NCI-H2081 (cell line): ENCODE results near the gene RELT.

ENCODE experiments used
- DNase-seq, 2 experiments: peaks; one replicate each; lab custom pipeline; 2025; lab: John Stamatoyannopoulos, UW

Gene RELT

DNA sequence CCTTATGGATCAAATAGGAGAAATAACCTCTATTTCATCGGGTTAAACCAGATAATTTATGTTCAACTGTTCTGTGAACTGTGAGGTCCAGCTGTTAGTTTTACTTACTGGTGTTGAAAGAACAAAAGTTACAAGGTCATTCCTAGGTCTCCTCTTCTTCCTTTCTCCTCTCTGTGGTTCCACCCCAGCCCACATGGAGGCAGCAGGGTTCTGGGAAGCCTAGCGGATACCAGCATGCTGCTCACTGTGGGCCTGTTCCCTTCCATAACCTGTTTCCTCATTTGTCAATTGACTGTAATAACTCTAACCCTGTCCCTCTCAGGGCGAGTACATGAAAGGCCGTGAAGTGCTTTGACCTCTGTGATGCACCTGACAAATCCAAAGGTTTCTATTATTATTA, 27.8 kb downstream of the RELT start:
- peak; percentile 22 to 23 for DNase-seq

DNA sequence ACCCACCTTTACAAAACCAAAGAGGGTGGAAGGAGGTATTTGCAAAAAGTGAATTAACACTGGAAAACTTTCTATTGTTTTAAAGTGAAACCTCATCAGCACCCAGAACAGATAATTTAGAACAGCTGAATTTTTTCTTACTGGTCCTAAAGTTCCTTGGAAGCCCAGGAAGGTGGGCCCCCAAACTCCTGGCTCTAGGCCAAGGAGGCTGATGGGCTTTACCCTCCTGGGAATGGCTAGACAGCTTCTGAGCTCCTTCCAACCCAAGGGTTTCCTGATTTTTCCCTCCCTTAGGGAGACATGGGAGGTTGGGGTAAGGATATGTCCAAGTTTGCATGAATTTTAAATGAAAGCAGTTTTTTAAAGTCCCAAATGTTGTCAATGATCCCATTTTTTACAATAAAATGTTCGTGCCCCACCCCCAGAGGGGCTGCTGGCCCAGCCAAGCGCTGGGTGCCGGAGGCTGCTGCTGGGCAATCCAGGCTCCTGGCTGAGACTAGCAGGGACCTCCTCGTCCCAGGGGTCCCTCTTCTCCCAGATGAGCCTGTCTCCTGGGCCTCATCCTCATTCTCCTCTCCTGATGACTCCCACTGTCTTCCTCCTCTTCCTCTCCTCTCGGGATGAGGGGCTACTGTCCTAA, 28.4 kb downstream of the RELT start:
- DNase-seq = no peak

DNA sequence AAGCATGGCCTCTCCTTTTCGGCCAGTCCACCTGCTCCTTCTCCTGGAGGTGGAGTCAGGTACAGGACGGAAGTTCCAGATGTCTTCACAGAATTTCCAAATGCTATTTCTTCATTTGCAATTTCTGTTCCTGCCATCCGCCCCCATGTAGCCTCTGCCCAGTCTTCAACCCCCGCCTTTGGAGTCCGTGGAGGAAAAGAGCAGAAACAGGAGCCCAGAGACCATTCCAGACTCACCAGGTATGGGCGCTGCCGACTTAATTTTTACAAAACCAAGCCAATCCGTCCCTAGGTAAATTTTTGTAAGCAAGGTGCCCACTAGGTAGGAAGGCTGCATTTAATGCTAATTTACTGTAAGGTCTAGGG, 28.9 kb downstream of the RELT start:
- DNase-seq = no peak

DNA sequence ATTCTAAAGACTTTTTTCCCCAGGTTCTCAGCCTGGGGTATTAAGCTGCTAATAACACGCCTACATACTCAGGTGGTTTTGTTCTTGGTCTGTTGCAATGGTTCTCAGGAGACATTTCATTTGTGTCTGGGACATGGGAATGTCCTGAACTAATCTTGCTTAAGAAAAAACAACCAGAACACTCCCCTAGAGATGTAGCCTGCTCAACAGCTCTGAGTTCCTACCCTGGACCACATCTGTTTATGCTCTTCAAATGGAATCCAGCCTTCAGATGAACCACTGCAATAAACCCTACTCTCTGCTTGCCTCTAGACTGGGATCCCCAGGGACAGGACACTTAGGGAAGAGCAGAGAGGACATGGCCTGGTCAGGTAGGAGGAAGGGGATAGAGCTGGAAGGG, 29.9 kb downstream of the RELT start:
- DNase-seq = no peak

DNA sequence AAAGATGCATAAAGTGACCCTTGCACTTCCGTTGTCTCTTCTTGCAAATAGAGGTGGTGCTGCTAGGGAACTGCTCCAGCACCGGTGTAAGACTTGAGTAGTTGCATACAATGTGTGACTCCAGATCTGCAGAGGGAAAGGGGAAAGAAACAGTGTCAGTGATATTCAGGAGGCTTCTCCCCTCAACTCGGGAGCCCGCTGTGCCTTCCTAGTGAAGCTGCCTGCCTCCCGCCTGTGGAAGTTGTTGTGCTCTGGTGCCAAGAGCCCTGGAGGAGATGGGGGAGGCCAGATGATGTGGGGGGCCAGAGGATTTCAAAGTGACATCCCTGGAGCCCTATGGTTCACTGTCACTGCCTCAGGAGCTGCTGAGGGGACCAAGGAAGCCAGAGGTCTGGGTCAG, 30.4 kb downstream of the RELT start:
- DNase-seq = no peak

DNA sequence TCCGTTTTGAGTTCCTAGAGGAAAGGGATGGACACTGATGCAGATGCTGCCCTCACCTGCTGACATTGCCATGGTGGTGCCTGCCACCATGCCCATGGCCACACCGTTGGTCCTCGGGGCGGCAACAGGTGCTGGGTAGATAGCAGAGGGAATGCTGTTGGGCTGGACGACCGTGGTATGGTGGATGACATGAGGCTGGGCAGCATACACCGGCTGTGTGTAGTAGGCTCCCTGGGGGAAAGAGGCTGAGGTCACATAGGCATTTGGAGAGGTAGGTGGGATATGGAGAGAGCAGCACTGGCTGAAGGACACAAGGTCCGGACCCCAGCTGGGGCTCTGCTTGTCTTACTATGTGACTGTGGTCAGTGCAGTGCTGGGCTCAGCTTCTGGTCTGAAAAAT, 33.2 kb downstream of the RELT start:
- DNase-seq = no peak

DNA sequence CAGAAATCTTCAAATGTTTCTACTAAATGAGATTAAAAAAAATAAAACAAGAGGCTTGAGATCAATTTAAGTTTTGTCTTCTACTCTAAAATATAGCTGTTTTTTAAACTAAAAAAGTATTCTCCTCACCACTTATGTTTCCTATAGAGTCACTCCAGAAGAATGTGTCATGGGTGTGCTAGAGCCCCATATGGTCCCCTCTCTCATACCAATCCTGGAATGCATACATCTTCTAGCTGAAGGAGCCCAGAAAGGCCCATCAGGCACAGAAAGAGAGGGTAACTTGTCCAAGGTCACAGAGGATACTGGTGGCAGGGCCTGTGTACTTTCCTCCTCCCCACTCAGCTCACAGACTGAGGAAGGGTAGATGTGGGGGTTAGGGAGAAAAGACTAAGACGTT, 34.4 kb downstream of the RELT start:
- DNase-seq = no peak

DNA sequence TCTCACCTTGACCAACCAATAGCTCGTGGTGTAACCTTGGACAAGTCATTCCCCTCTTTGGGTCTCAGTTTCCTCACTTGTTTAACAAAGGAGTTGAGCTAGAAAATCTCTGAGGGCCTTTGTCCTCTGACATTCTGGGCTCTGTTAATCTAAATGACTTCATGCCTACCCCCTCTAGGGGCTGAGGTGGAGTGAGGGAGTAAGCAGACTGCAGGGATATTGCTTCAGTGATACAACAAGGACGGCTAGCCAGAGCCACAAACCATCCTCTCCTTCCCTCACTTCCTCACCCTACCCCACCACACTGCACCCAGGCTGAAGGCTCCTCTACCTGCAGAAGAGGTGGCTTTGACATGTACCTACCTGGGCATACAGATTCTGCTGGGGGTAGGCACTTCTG, 34.8 kb downstream of the RELT start:
- DNase-seq = no peak

DNA sequence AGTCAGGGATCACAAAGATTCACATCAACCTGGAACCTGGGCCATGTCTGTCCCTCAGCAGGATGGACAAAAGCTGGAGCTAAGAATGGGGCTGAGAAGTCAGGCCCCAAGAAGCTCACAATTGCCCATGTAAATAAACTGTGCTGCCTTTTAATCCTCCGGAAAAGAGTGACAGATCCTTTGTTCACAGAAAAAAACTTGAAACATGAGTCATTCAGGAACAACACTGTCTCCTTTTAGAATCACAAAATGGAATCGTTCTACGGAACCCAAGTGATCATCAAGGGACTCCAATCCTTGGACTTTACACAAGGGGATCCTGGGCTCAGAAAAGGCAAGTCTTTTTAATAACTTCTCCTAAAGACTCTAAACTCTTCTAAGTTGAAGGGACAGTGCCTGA, 36.1 kb downstream of the RELT start:
- no peak for DNase-seq

DNA sequence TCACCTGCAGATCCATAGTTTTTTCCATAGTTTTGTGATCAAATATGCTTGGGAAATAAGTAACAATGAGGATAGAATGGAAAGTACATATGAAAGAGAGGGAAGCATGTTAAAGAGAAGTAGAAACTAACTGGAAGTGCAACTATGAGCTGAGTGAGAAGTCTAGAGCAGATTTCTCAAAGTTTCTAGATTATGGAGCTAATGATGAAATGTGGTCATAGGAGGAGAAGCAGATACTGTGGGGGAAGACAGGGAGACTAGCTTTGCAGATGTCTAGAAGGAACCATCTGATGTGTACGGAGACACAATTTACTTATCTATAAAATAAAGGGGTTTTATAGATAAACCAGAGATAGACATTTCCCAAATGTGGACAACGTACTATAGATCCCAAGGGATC, 37.1 kb downstream of the RELT start:
- DNase-seq = no peak

DNA sequence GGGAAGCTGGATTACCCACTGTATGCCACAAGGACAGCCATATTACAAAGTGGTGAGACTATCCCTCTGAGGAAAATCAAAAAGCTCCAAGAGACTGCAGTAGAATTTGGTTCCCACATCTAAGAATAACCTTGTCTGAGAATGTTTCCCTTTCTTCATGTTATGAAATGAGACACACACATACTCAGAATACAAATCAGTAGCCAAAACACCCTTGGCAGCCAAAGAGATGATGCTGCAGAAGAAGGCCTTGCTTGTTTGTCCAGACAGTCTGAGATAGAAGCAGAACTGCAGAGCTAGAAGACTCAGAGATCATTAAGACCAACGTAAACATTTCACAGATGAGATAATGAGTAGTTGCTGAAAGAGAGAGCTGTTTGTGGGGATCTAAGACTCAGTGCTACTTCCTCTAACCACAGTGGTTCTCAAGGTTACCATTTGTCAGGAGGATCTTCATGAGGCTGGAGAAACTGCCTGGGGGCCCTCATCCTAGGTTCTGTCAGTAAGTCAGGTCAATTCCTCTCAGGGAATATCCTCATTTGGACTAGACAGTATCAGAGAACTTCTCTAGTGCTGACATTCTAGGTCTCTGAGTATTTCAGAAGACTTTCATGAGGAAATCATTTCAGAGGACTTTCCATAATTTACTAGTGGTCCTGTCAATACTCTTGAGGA, 38.9 kb downstream of the RELT start:
- no peak for DNase-seq

DNA sequence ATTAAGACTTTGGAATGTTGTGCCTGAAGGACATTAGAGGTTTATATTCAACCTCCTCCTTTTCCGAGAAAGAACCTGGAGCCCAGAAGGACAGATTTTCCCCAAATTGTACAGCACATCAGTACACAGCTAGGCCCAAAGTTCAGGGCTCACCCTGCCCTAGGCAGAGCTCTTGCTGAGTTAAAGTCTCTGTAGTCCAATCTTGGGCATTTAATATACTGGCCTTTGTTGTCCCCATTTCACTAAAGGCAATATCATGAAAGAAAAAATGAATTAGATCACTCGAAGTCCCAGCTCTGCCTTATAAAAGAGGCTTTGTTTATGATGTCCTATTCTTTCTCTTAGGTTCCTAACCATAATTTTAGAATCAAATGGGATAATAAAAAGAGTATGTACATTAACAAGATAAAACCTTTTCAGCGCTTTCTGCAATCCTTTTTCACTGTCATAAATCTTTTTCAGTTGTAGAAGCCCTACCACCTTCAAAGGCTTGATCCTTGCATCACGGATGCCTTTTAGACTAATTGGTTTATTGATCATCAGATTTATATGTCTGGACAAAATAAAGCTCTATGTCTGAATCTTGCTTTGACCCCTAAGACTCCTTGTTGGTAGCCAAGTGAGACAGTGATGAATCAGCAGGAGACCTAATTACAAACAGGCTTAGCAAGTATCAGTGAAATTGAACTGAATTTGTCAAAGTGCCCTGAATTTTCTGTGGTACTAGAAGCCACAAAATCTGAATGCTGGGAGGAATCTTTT, 39.8 kb downstream of the RELT start:
- no peak for DNase-seq

DNA sequence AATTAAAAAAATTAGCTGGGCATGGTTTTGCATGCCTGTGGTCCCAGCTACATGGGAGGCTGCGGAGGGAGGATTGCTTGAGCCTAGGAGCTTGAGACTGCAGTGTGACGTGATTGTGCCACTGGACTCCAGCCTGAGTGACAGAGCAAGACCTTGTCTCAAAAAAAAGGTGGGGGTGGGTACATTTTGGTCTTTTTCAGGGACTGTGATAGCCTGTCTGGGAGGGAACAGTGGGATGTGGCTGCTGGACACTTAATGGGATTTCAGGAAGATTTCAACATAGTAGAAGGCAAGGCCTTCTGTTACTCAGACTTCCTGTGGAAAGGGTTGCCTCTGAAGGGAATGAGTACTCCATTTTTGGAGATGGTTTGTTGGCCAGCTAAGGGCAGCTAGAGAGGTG, 40.6 kb downstream of the RELT start:
- DNase-seq = no peak

DNA sequence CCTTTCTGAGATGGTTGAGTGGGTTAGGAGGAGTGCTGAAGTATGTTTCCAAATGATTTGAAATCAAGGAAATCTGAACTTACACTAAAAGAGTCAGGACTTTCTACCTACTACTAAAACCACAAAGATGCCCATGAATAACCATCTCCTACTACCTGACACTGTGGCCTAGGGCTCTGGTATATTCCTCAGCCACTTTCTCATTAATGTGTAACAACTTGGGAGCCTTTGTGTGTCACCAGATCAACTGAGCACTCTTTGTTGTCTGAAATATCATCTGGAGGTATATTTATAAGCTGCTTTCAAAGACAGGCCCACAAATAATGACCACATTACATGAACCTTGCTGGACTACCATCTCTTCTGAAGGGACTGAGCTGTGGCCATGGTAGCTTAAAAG, 43.9 kb downstream of the RELT start:
- DNase-seq = no peak

DNA sequence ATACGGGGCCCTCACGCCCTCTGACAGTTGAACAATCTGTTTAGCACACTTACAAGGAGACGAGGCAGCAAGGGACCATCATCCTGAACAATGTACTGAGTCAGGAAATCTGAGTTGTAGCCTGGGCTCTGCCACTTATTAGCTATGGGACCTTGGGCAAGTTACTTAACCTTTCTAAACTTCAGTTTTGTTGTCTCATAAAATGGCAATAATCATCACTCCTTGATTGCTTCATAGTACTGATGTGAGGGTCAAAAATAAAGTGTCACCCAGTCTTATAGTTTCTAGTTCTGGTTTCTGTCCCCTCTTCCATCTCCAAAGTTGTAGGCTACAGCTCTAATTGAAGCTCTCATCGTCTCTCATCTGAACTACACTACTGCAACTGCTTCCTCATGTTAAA, 46.7 kb downstream of the RELT start:
- DNase-seq = no peak

DNA sequence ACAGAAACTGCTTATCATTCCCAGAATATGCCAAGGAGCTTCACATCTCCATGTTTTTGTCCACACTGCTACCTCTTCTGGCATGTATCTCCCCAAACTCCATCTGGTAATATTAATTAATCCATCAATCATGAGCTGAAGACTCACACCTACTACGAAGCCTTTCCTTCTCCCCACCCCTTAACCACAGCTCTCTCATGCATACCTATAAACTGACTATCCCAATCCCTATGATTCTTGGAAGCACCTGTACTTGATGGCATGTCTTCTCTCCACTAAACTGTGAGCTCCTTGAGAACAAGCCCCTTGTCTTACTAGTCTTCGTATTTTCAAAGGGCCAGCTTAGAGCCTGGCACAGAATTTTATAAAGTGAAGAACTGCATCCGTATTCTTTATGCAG, 47.3 kb downstream of the RELT start:
- DNase-seq = no peak

DNA sequence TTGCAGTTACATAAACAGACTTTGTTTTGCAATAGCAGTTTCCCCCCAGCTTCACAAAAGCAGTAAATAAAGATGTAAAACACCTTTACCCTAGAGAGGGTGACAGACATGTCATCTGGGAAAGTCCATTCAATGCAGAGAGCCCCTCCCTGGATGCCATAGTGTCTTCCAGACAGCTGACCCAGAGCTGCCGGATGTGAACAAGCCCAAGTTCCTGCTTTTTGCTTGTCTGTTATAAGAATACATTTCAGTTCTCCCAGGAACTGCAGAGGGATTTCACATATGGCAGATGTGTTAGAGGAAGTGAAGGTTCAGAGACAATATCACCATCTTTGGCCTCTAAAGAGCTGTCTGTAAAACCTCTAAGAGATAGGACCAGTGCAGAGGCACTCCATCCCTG, 48.9 kb downstream of the RELT start:
- no peak for DNase-seq

DNA sequence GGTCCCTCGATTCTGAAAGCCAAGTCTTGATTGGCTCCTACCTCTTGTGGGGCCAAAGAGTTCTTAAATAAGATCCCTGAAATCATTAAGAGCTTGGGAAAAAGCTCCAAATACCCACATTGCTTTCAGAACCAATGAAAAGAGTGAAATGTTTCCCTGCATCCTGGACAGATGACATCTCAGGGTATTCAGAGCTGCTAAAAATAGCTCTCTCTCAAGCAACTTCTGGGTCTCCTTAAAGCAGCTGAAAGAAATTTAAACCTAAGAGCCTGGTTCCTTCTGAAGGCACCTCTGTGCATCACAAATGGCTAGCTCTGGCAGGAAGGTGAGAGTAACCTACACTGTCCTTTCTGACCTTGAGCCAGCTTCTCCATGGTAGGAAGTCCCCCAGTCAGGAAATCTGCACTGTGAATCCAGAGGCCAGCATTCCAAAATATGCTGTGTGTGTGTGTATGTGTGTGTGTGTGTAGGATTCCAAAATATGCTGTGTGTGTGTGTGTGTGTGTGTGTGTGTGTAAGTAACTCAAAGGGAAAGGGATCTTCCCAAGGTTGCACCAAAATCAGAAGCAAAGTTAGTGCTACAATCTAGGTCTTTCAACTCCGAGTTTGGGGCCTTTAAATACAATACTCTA, 50.1 kb downstream of the RELT start:
- DNase-seq = no peak

DNA sequence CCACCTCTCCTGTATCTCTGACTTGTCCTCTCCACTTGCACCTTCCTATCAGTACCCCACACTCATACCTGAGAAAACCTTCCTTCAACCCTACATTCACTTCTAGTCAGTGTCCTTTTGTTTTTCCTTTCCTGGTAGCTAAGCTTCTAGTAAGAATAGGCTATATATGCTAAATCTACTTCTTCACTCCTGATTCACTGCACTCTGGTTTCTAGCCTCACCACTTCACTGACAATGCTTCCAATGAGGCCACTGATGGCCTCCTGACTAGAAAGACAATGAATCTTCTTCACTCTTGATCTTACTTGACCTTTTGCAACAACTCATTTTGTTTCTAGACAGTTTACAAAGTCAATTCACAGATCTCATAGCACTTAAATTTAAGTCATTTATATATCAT, 52.0 kb downstream of the RELT start:
- DNase-seq = no peak

DNA sequence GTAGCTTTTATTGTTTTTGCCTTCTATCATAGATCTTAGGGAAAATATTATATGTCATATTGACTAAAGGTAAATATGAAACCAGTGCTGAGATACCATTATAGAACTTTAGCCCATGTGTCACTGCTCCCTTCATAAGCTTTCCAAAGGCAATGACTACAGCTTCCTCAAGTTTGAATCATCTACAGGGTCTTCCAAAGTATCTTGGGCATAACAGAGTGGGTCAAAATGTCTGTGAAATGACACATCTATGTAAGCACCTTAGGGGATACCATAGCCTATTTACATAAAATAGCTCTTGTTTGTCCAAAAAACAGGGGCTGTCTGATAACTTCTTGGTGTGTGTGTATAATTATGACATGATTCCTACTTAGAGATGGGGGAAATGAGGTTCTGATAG, 52.5 kb downstream of the RELT start:
- DNase-seq = no peak

DNA sequence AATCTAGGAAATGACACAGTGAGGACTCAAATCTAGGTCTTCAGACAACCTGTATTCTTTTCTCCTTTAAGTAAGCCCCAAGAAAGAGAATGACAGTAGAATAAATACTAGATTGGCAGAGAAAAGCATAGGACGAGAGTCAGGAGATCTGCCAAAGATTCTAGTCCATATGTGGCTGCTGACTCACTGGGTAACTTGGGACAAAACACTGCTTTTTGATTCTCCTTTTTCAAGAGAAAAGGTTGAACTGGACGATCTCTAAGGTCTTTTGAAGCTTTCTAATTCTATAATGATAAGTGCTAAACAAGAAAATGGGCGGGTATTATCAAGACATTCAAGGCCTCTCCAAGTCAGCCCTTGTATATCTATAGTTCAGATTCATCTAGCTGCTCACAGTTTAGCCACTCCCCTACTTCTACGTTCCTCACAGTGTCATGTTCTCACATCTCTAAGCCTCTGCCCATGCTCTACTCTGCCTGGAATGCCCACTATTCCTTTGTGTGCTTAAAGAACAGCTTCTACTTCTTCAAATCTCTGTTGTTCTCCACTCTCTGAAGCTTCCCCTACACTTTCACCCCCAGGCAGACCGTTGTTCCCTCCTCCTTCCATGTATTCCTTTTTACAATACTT, 53.0 kb downstream of the RELT start:
- DNase-seq = no peak

DNA sequence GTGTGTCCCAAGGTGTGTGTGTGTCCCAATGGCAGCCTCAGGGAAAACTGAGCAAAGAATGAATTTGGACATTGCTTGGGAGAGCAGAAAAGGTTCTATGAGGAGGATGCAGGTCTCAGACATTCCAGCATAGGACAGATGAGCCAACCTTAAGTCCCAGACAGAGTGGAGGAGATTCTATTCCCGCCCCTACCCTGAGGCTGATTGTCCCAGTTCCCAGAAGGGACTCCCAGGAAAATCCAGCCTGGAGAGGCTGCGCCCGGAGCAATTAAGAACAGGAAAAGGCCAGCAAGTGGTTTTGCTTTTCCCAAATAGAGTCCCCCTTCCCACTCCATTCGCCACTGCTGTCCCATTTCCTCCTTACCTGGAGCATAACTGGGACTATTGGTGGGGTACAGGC, 54.1 kb downstream of the RELT start:
- no peak for DNase-seq

DNA sequence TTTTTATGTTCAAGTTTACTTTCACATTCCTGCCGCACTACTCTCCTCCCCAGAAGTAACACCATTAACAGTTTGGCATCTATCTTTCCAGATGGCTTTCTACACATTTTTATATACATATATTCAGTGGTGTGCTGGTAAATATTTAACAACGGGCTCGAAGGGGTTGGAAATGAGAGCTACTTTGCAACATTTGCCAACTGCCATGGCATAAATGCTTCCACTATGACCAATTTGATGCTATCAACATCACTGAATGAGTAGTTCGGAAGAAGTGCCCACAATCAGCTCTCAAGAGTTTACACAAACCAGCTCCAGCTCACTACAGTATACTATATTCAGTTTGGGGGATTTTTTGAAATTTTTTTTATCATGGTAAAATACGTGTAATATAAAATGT, 55.2 kb downstream of the RELT start:
- no peak for DNase-seq
